GM19193 (cell line): ENCODE measurements around the gene CELF4.

Experiments
- POLR2A ChIP-seq: IDR thresholded peaks from 4 replicates; pipeline ENCODE4 v1.6.1; 2011; ENCODE audit not compliant: insufficient read depth, insufficient read length; ENCODE audit errors: extremely low read depth

CELF4 gene

GRCh38 chr18:37261988-37262387 lies 303.6 kb downstream of the CELF4 start:
- no peak for TF ChIP-seq POLR2A

DNA sequence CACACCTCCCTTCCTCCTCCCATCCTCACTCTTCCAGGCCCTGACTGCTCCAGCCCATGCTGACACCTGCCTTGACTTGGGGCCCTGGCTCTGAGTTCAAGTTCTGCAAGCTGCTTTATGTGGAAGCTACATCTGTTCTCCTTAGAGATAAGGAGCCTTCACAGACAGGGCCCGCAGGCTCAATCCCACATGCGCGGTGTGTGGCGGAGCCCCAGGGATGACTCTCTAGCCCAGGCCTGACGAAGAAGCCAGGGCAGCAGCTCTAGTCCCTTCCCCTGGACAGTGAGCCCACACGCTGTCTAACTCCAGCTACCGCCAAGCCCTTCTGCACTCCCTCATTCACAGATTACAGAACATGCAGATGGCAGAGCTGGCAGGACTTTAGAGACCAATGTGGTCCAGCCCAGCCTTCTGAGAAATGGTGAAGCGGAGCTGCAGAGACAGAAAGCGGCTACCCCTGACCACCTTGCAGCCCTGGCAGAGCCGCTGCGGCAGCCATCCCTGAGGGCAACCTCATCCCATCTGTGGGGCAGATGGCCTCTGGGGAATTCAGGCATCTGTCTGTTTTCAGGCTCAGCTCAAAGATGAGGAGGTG lies 304.3 kb downstream of the CELF4 start:
- no peak for TF ChIP-seq POLR2A

DNA sequence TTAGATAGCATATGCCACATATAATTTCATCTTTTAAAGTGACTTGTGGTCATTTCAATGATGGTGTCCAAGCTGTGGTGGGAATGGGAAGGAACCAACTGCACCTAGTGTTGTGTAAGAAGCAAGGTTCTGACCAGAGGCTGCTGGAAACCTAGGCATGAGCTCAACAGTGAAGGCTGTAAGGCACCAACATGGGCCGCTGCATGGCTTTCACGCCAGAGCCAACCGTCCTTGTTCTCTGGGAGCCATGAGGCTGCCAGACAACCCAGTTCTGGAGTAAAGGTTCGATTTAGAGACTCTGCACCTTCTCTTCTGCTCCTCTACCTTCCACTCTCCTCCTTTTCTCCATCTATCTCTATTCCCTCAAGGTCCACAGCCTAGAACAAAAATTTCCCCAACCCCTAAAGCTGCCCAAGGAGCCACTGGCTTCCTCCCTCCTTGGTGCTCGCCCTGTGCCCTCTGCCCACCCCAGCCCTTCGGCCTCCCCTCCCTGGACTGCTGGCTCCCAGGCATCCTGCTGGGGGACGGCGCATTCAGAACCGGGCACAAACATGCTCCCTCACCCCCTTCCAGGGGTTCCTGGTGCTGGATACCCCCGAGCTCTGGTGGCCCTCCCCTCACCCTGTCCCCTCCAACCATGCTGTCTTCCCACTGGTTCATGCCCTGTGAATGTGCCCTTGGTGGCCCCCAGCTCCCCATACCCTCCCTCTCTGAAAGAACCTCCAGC lies 305.1 kb downstream of the CELF4 start:
- TF ChIP-seq POLR2A, result no peak

DNA sequence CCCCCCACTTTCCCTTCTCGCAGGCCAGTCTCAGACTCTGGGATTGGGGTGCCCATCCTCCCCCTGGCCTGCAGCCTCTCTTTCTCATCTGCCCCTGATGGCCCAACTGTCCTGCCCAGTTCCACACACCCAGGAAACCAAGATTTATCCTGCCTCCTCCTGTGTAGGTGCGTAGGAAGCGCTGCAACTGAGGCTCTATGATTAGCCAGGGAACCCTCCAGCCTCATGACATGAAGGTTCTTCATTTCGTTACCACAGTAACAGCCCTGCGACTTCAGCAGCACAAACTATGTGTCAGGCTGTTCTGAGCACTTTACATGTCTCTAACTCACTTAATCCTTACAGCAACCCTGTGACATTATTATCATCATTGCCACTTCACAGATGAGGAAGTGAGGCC lies 305.9 kb downstream of the CELF4 start:
- TF ChIP-seq POLR2A, result no peak

GRCh38 chr18:37258819-37259218 lies 306.8 kb downstream of the CELF4 start:
- TF ChIP-seq POLR2A, result no peak

DNA sequence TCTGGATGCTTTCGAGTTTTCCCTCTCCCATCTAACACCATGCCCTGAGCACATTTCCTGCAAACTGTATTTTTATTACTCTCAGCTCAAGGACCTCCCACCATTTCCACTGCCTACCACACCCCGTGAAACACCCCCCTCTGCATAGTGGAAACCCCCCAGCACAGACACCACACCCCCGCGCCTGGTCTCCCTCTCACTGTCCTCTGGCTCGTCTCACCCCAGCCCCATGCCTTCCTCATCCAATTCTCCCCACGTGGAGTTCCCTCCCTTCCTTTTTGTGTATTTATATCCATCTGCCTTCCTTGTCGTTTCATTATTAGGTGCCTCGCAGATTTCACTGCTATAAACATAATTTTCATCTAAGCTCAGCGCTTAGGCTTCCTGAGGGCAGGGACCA lies 307.5 kb downstream of the CELF4 start:
- TF ChIP-seq POLR2A, result no peak

- no peak for TF ChIP-seq POLR2A
These were observed 310.6 kb downstream of the CELF4 start for GRCh38 chr18:37254973-37255372.

DNA sequence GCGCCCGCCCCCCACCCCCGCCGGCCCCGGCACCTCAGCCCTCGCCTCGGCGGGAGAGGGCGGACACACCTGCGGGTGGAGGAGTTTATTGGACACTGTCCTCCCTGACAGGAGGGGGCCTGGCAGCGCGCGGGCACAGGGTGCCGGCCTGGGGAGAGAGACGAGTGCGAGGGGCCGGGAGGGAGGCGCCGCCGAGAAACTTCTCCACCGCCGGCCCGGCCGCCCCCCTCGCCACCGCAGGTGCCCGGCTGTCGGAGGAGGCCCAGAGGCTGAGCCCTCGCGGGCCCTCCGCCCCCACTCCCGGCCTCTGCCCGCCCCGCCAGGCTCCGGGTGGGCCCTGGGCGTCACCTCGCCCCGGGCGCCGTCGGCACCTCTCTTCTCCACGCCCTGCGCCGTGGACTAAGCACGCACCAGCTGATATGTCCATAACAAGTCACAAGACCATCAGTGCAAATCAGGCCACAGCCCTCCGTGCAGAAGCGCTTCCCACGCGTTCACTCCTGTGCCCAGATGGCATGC lies 311.3 kb downstream of the CELF4 start:
- TF ChIP-seq POLR2A, result no peak

- TF ChIP-seq POLR2A, result no peak
These were observed 312.0 kb downstream of the CELF4 start for GRCh38 chr18:37253394-37254235.

DNA sequence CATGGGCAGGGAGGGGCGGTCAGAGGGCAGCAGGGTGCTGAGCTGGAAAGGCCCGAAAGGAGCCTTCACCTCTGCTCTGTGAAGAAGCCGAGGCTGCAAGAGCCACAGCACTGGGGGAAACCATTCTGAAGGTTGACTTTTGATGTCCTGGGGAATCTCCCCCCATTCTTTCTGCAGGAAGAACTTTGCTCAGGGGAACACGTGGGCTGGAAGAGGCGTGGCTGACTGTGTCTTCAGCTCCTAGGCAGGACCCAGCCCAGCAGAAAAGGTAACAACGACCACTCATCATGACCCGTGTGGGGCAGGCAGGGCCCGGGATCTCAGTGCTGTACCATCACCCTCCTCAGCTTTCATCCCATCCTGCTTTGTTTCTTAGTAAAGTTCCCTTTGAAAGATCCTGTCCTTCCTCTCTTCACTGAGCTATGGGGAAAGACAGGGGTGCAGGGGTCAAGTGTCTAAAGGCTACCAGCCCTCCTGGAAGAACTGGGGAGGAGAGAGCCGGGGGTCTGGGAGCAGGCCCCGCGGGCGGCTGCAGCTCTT lies 312.7 kb downstream of the CELF4 start:
- TF ChIP-seq POLR2A, result no peak

DNA sequence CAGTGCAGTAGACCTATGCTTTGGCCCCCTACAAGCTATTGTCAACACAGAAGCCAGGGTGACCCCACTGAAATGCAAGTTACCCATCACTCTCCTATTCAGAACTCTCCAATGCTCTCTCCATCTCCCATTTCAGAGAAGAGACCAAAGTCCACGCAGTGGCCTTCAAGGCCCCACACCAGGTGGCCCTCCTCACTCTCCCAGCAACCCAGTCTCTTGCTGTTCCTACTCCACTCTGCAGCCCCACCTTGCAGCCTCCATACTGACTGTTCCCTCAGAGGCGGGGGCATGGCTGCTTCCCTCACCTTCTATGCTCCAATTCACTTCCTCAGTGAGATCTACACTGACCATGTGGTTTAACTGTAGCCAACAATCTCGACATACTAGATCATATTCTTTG lies 313.3 kb downstream of the CELF4 start:
- TF ChIP-seq POLR2A, result no peak

DNA sequence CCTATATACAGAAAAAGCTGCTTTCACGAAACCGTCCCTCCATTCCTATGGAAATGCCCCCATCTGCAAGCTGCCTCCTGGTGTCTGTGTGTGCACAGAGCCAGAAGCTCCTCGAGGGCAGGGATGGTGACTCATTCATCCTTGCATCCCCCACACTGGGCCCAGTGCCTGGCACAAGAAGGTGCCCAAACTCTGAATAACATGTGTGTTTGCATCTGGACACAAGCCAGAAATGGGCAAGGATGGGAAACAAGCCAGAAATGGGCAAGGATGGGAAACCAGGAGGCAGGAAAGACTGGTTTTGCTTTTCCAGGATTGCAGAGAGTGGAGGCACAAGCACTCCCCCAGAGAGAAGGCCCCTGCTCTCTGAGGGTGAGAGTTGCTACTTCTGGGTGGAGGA lies 313.9 kb downstream of the CELF4 start:
- no peak for TF ChIP-seq POLR2A

GRCh38 chr18:37249895-37250618 lies 315.5 kb downstream of the CELF4 start:
- no peak for TF ChIP-seq POLR2A

DNA sequence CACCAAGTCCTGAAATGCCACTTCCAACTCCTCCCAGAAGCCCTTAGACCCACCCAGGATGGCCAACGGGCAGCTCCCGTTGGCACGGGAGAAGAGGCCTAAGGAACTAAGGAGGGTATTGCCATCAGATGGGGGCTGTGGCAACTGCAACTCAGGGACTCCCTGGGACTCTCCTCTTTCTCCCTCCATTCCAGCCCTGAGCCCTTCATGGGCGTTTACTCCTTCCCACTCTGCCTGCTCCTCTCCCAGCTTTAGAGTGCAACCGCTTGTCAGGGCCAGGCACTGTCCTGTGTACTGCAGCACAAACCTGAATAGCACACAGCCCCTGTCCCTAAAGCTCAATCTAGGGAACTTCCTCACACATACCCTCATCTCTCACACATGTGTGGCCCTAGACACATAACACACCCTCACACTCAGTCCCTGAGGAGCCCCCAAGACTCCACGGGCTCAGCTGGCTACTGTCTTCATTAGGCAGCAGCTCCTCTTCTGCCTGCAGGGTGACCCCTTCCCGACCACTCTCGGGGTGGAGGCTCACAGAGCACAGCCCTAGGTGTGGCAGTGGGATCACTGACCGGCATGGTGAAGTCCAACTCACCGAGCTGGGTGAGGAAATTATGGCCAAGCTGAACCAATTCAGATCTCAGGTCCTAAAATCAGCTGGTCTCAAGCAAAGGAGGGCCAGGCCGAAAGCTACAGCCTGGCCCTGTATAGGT lies 316.3 kb downstream of the CELF4 start:
- no peak for TF ChIP-seq POLR2A

DNA sequence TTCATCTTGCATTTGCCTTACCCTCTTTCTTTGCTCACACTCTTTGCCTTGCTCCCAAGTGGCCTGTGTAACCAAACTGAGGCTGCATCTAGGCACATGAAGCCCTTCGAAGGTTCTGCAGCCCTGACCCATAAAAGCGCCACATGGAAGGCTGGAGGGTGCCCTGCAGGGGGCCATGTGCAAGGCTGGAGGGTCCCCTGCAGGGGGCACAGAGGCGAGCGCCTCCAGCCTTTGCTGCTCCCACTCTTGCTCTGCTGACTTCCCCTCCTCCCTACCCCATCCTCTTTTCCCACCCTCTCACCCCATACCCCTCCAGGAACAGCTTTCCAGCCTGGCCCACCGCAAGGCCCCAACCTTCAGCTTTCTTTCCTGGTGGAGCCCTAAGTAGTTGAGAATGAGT lies 317.3 kb downstream of the CELF4 start:
- no peak for TF ChIP-seq POLR2A
